ENCODE results near the gene FGF3.

Gene FGF3

DNA sequence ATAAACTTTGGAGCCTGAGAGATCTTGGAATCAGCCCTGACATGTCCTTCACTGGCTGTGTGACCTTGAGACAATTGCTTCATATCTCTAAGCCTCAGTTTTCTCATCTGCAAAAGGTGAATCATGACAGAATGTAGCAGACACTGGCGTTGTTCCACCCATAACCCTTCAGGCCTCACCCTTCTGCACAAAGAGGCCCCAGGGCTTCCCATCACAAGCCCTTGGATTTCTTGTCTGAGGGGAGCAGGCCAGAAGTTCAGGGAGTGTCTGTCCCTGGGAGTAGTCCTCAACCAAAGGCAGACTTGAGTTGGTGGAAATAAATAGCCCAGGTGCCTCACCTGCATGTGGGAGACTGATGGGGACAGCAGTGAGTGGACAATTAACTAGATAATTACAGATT, 16.6 kb downstream of the FGF3 start:
- Histone ChIP-seq H3K27me3 (ENCODE audit: insufficient read depth, low read length, poor library complexity) (no peaks in the 10 kb centered on the region), H3K27ac (ENCODE audit: low read length) (no peak overlapping the region), H3K4me3 (ENCODE audit: low read depth in 1 of 2, low read length in 2 of 2) (no peak overlapping the region), H3K4me2 (ENCODE audit: insufficient read depth, low read length) (no peak overlapping the region), H4K20me1 (ENCODE audit: insufficient read depth, low read length) (no peaks in the 10 kb centered on the region), H3K79me2 (ENCODE audit: insufficient read depth, low read length) (no peaks in the 10 kb centered on the region), H3K9ac (ENCODE audit: low read depth, low read length) (no peak overlapping the region), H3K4me1 (ENCODE audit: insufficient read depth, low read length) (no peaks in the 10 kb centered on the region), H3K9me3 (ENCODE audit: insufficient read depth, low read length, severe bottlenecking) (no peaks in the 10 kb centered on the region), H3K36me3 (ENCODE audit: insufficient read depth, low read length) (no peaks in the 10 kb centered on the region), H2AFZ (ENCODE audit: low read depth, low read length) (no peak overlapping the region)
- TF ChIP-seq, protein P1, sequence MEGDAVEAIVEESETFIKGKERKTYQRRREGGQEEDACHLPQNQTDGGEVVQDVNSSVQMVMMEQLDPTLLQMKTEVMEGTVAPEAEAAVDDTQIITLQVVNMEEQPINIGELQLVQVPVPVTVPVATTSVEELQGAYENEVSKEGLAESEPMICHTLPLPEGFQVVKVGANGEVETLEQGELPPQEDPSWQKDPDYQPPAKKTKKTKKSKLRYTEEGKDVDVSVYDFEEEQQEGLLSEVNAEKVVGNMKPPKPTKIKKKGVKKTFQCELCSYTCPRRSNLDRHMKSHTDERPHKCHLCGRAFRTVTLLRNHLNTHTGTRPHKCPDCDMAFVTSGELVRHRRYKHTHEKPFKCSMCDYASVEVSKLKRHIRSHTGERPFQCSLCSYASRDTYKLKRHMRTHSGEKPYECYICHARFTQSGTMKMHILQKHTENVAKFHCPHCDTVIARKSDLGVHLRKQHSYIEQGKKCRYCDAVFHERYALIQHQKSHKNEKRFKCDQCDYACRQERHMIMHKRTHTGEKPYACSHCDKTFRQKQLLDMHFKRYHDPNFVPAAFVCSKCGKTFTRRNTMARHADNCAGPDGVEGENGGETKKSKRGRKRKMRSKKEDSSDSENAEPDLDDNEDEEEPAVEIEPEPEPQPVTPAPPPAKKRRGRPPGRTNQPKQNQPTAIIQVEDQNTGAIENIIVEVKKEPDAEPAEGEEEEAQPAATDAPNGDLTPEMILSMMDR (IDR thresholded peaks at IDR 0.05; ENCODE audit: borderline replicate concordance, extremely low read depth, low read length, poor library complexity, severe bottlenecking): no peak
- TF ChIP-seq EZH2 (IDR thresholded peaks at IDR 0.05; ENCODE audit: borderline replicate concordance, low read depth, low read length, severe bottlenecking): no peak
- DNase-seq: no peak
- ATAC-seq (ENCODE audit: insufficient read depth, low read depth): no peak

DNA sequence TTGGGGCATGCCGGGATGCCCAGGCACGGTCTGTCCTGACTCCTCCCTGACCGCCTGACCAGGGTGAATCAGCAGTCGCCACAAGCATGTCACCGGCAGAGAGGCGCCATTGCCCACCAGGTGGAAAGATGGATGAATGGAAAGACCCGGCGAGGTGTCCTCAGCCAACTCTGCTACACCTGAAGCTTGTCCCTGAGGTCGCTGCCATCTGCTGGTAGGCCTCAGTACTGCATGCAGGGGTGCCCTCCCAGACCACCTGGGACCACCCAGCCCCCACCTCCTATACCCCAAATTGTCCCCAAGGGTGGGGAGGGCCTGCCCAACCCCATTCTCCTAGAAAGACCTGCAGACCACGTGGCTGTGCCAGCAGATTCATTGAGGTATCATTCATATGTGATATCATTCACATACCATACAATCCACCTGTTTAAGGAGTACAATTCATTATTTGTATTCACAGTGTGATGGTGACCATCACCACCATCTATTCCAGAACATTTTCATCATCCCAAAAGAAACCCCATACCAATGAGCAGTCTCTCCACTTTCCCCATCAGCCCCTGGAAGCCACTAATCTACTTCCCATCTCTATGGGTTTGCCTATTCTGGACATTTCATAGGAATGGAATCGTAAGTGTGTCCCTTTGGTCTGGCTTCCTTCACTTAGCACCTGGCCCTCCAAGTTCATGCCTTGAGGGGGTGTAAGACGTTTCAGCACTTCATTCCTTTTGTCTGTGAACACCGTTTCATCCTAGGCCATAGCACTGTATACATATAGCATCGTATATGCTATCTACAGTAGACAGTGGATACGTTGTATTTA, 17.5 kb downstream of the FGF3 start:
- Histone ChIP-seq H3K4me1 (ENCODE audit: insufficient read depth, low read length) (no peaks in the 10 kb centered on the region), H3K27ac (ENCODE audit: low read length) (no peak overlapping the region), H2AFZ (ENCODE audit: low read depth, low read length) (no peak overlapping the region), H3K9ac (ENCODE audit: low read depth, low read length) (no peak overlapping the region), H3K79me2 (ENCODE audit: insufficient read depth, low read length) (no peaks in the 10 kb centered on the region), H4K20me1 (ENCODE audit: insufficient read depth, low read length) (no peaks in the 10 kb centered on the region), H3K4me2 (ENCODE audit: insufficient read depth, low read length) (no peak overlapping the region), H3K36me3 (ENCODE audit: insufficient read depth, low read length) (no peaks in the 10 kb centered on the region), H3K9me3 (ENCODE audit: insufficient read depth, low read length, severe bottlenecking) (no peaks in the 10 kb centered on the region), H3K27me3 (ENCODE audit: insufficient read depth, low read length, poor library complexity) (no peaks in the 10 kb centered on the region), H3K4me3 (ENCODE audit: low read depth in 1 of 2, low read length in 2 of 2) (no peak overlapping the region)
- TF ChIP-seq, protein P1 (IDR thresholded peaks at IDR 0.05; ENCODE audit: borderline replicate concordance, extremely low read depth, low read length, poor library complexity, severe bottlenecking): peak; percentile 81
- no peak for TF ChIP-seq EZH2 (IDR thresholded peaks at IDR 0.05; ENCODE audit: borderline replicate concordance, low read depth, low read length, severe bottlenecking)
- peak; percentile 54 for DNase-seq
- peak; percentile 44; the same call in 1 of the 3 replicates for ATAC-seq (ENCODE audit: insufficient read depth, low read depth)

DNA sequence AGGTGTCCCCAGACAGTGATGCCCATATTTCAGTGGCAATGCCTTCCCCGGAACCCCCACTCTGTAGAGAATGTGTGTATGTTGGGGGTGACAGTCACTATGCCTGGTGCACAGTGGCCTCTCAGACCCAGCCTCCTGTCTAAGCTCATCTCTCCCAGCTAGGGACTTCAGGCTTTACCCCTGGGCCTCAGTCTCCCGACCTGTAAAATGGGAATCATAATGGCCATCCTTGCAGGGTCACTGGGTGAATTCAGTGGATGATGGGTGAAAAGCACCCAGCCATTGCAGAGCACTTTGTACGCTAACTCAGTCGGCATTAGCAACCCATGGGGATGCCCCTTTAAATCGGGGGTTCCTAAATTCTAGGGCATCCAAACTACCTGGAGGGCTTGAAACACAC, 18.9 kb downstream of the FGF3 start:
- Histone ChIP-seq H3K36me3 (ENCODE audit: insufficient read depth, low read length) (no peaks in the 10 kb centered on the region), H3K79me2 (ENCODE audit: insufficient read depth, low read length) (no peaks in the 10 kb centered on the region), H3K4me3 (ENCODE audit: low read depth in 1 of 2, low read length in 2 of 2) (no peak overlapping the region), H3K27ac (ENCODE audit: low read length) (no peak overlapping the region), H2AFZ (ENCODE audit: low read depth, low read length) (no peak overlapping the region), H3K4me2 (ENCODE audit: insufficient read depth, low read length) (no peak overlapping the region), H4K20me1 (ENCODE audit: insufficient read depth, low read length) (no peaks in the 10 kb centered on the region), H3K9me3 (ENCODE audit: insufficient read depth, low read length, severe bottlenecking) (no peaks in the 10 kb centered on the region), H3K9ac (ENCODE audit: low read depth, low read length) (no peak overlapping the region), H3K4me1 (ENCODE audit: insufficient read depth, low read length) (no peaks in the 10 kb centered on the region), H3K27me3 (ENCODE audit: insufficient read depth, low read length, poor library complexity) (no peaks in the 10 kb centered on the region)
- ATAC-seq (ENCODE audit: insufficient read depth, low read depth) (no peak), DNase-seq (no peak)
- no peak for TF ChIP-seq EZH2 (IDR thresholded peaks at IDR 0.05; ENCODE audit: borderline replicate concordance, low read depth, low read length, severe bottlenecking)
- TF ChIP-seq, protein P1 (IDR thresholded peaks at IDR 0.05; ENCODE audit: borderline replicate concordance, extremely low read depth, low read length, poor library complexity, severe bottlenecking): no peak
